Measurements from ENCODE around the gene ATF2.

Gene ATF2

GRCh38 chr2:175167792-175168563 is at the start of gene ATF2:
Gene ATF2, minus strand, starts transcription at chr2:175168203. Its CDS starts 31,760 bp downstream, at chr2:175136443.
- DNase-seq: peak; percentile 99

GRCh38 chr2:175207741-175208438 is 39.9 kb upstream of the ATF2 start:
- no peak for DNase-seq

- no peak for DNase-seq
Measured at GRCh38 chr2:175206866-175207265, 38.9 kb upstream of the ATF2 start.

- no peak for DNase-seq
Measured at GRCh38 chr2:175205523-175205922, 37.5 kb upstream of the ATF2 start.

- peak; percentile 57 for DNase-seq
Measured at GRCh38 chr2:175203621-175204496, 35.9 kb upstream of the ATF2 start.

GRCh38 chr2:175195012-175195411 is 27.0 kb upstream of the ATF2 start:
- DNase-seq: no peak

GRCh38 chr2:175188761-175189160 is 20.8 kb upstream of the ATF2 start:
- no peak for DNase-seq

GRCh38 chr2:175187378-175187777 is 19.4 kb upstream of the ATF2 start:
- no peak for DNase-seq

- DNase-seq: no peak
Measured at GRCh38 chr2:175183674-175184073, 15.7 kb upstream of the ATF2 start.

- no peak for DNase-seq
Measured at GRCh38 chr2:175181877-175182308, 13.9 kb upstream of the ATF2 start.

GRCh38 chr2:175181104-175181876 is 13.3 kb upstream of the ATF2 start, which contains the start of gene ATP5MC3:
Gene ATP5MC3, minus strand, starts transcription at chr2:175181710. Its CDS starts 317 bp downstream, at chr2:175181393.
- DNase-seq: peak; percentile 94

- peak; percentile 61 for DNase-seq
Measured at GRCh38 chr2:175180701-175181103, 12.7 kb upstream of the ATF2 start.

GRCh38 chr2:175176624-175177023 is 8.6 kb upstream of the ATF2 start:
- DNase-seq: no peak

GRCh38 chr2:175175896-175176295 is 7.9 kb upstream of the ATF2 start:
- DNase-seq: no peak

- DNase-seq: no peak
Measured at GRCh38 chr2:175175320-175175719, 7.3 kb upstream of the ATF2 start.

GRCh38 chr2:175170659-175171304 is 2.8 kb upstream of the ATF2 start:
- no peak for DNase-seq

- DNase-seq: no peak
Measured at GRCh38 chr2:175169191-175169590, 1.2 kb upstream of the ATF2 start.

- no peak for DNase-seq
Measured at GRCh38 chr2:175168564-175168945, 552 bp upstream of the ATF2 start.

GRCh38 chr2:175167076-175167791 is 769 bp downstream of the ATF2 start:
- no peak for DNase-seq

- no peak for DNase-seq
Measured at GRCh38 chr2:175166216-175166824, 1.7 kb downstream of the ATF2 start.

- DNase-seq: no peak
Measured at GRCh38 chr2:175164235-175164634, 3.8 kb downstream of the ATF2 start.
